GM21360 (cell line): ENCODE results near the gene VSX1.

ENCODE experiments used
- ATAC-seq: cut with Tn5 transposase; IDR thresholded peaks from one replicate; pipeline ENCODE4 v1.9.1; 2021; ENCODE audit warnings: mild to moderate bottlenecking, moderate library complexity; ENCODE audit not compliant: unreplicated experiment

VSX1 gene

DNA sequence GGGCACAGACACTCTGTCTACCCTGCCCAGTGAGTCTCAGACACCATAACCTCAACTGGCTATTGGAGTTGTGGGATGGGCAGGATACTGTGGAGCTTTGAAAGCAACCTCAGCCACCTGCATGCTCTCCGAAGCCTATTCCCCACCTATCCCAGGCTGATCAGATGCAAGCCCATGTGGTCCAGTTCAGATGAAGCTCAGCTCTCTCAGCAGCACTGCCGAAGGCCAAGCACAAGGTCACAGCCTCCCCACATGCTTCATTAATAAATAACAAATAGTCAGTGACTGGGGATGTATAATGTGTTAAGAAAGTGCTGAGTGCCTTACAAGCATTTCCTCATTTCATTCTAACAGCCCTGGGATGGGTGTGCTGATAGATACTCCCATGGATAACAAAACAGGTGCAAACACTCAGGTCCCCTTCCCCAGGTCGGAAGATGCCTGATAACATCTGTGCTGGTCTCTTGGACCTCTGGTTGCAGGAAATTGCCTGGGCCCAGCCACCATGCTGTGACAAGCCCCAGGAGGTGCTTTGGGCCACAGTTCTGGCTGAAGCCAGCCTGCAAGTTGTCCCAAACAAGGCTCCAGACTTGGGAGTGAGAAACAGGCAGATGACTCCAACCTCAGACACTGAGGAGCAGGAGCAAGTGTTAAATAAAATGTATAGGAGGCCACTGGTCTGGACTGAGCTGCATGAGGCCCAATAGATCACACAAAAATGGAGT lies 27.7 kb downstream of the VSX1 start:
- no peak for ATAC-seq

DNA sequence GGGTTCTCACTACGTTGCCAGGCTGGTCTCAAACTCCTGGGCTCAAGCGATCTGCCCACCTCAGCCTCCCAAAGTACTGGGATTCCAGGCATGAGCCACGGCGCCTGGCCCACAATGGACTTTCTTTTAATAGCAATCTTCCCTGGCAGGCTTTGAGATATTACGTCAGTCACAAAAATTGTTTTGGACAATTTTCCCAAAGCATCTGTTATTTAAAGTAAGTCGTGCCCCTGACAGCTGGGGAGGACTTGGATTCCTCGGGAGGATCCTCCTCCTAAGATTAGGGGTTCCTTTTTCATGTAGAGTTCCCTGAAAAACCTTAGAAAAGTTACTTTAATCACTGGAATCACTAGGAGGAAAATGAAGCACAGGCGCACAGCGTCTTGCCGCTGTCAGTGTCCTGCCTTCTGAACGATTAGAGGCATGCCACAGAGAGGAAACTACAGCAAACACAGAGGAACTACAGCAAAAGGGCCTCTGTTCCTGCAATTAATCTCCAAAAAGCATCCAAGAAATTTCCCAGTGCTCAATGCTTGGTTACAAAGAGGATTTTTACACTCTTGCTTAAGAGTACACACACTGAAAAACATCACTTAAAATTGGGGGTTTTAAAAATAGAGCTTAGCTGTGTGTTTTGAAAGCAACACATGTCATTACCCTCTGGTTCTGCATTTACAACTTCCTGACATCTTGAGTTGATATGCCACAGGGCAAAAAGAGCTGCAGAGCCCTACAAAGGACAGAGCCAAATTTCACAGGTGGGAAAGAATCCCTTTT lies 28.5 kb downstream of the VSX1 start:
- ATAC-seq: no peak

DNA sequence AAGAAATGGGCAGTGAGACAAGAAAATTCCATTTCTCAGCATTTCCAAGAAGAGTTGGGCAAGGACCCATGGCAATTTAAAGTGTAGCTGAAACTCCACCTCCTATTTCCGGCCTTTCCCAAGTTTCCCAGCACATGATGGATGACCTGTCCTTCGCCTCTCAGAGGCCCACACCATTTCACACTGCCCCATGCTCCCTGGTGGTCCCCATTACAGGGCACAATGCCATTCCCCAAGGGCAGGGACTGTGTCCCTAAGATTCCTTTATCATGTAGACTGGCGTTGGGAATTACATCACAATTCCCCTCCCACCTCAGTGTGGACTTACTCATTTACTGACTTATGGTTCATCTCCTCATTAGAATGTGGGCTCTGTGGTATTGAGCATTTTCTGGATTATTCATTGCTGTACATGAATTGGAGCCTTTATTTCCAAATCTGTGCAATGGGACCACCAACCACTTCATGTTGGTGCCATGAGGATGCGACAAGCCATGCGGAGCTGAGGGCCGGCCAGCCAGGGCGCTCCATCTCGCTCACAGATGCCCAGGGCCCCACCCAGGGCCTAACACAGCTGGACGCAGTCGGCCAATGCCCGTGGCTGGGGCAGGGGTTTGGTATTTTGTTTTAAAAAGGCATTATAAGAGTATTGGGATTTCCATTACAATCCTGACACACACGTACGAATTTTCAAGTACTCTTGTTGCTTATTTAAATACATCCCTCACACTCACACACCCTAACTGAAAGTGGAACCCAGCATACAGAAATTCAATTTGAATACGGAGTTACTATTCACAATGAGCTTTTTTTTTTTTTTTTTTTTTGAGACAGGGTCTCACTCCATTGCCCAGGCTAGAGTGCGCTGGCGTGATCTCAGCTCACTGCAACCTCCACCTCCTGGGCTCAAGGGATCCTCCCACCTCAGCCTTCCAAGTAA lies 29.4 kb downstream of the VSX1 start:
- no peak for ATAC-seq

DNA sequence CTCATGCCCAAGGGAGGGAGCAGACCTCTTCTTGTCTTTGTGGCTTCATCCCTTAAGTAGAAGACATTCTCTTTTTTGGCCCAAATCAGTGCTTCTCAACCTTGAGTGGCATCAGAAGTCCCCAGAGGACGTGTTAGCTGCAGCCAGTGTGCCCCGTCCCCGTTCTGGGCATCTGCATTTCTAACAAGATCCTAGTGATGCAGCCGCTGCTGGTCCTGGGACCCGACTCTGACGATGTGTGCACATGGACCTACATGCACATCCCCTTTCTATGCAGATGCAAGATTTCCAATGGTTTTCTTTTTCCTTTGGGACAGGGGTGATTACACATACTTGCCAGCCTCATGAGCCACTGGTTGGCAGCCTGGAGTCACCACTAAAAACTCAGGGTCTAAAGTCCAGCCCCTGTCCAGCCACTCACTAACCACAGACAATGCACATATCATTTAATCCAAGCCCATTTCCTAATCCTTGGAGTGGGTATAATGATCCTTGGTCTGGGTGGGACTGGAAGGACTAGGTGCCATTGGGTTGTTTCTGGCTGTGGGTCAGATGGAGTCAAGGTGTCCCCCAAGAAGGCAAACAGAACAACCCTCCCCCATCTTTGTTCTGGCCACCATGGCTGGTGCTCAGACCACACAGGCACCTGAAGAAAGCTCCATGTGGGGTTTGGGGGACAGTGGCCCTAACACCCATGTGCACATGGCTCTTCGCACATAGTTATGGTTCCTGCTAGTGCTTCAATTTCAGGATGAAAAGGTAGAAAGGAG lies 30.4 kb downstream of the VSX1 start:
- ATAC-seq: no peak

DNA sequence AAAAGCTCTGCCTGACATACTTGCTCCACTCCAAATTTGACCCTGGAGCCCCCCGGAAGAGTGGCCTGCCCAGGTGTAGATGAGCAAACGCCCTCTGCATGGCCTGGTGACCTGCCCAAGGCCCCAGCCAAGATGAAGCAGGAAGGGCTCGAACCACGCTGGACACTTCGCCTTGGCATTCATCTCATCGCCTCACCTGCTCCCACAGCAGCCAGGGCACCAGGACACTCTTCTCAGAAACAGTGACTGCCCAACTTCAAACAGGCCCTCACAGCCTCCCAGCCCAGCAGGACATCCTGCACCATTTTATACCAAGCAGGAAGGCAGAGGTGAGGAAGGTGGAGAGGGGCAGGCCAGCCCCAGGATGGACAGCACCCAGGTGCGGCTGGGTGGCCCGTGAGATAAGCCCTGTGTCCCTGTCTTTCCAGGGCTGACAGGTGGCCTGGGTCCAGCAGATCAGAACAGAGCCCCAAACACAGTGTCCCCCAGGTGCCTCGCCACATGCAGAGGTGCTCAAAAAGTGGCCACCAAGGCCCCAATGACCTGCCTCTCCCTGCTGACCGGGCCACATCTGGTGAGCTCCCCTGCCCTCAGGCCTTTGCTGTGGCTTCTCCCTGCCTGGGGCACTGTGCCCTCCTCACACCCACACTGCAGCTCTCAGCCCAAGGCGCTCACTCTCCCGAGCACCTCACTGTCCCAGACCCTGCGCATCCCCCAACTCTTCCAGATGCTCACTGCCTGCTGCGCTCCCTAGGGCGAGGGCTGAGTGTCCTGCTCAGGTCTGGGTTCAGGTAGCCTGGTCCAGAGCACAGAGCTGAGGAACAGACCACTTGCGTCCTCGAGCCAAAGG lies 31.2 kb downstream of the VSX1 start:
- ATAC-seq: no peak

DNA sequence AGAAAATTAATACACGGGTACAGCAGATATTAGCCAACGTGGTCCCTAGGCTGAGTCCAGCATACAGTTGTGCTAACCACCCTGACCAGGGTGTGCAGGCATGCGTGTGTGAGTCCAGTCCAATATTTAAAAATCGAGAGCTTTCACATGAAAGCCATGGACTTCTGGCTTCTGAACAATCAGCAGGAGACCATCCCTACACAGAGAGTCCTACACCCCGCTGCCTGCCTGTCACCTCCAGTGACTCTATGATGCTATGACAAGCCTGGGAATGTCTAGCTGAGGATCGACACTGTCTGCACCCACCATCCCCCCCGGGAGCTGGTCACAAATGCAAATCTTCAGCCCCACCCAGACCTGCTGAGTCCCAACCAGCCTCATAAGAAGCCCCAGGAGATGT lies 31.9 kb downstream of the VSX1 start:
- no peak for ATAC-seq

DNA sequence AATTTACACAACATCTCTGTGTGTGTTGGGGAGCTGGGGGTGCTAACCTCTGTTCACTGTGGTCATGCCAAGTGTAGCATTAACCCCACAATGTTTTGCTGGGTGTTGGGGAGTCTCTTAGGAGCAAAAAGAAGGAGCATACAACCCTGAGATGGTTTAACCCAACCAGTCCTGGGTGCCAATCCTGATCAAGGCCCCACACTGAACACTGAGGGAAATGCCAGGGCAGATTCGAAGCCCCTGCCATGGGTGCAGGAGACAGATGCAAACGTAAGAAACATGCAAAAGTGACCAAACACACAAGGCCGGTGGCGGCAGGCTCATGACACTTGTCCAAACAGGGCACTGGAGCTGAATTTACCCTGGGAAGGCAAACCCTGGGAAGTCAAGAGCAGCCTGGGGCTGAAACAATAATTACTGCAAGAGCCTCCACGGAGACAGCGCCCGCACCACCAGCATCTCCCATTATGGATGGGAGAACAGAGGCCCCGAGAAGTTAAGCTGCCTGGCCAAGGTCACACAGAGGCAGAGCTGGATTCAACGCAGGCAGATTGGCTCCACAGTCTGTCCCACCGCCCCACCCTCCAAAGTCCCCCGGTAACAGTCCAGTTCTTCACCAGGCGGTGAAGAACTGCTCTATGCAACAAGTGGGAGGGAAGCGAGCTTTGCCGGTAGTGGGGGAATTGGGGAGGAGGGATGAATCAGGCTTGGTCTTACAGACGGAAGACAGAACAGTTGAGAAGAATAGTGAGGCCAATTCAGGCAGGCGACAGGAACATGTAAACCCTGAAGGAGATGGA lies 32.5 kb downstream of the VSX1 start:
- no peak for ATAC-seq

DNA sequence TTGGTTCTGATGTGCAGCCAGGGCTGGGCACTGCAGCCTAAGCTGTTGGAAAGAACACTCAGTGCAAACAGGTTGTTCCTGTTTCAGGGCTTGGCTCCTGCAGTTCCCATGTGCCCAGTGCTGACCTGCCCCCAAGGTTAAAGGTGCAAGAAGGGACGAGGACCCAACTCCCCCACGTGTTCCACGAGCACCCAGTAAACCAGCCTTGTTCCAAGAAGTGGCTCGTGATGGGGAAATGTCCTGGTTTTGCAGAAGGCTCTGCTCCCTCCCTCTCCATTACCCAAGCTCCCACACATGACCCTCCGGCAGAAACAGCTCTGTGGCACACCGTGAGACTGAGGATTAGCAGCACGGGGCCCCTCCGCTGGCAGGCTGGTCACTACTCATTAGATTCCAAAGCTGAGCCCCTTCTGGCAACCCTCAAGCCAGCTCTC lies 33.4 kb downstream of the VSX1 start:
- no peak for ATAC-seq

DNA sequence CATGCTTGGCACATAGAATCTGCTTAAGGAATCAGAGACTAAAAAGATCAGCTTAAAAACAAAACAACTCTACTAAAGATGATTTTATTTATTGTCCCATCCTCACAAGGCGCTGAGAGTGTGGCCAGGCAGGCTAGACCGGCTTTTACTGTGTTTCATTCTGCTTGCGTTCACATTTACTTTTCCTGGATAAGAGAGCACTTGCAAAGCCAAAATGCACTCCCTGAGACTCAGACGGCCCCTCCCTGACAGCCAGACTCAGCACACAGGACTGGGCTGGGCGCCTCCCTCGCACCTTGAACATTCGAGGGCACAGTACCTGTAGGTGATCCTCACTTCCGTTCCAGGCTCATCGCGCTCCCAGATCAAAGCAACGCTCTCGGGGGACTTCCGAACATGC lies 34.2 kb downstream of the VSX1 start:
- no peak for ATAC-seq

DNA sequence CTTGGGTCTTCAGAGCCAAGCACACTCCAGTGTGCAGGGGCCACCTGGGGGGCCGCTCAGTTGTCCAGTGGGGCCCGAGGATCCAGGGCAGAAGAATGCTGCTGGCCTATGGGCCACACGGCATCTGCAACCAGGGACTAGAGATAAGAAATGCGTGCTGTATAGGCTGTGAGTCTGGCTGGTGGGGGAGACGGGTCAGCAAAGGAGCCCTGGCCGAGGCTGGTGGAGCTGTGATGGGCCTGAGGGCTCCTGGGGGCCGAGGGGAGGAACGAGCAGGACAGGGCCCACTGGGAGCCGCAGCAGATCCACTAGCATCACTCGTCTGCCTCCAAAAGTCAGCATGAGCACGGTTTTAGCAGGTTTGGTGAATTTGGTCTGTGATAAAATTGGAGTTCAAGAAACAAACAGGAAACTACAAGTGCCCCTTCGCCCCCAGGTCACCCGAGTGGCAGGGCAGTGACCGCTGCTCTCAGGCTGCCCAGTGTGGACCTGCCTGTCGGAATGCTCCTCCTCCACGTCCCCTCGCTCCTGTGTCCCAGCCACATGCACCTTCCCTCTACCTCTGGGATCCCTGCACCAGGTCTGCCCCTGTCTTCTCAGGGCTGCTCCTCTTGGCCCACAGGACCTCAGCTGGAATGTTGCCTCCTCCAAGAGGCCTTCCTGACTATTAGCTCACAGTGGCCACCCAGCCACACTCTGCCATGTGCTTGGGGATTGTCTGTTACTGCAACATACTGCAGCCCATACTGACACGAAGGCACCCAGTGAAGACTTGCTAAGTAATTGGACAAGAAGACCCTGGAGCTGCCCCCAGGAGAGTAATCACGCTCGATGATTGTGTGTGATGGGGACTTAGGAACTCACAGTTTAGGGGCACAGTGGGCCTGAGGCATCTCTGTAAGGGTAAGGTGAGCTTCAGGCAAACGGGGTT lies 34.9 kb downstream of the VSX1 start:
- ATAC-seq: no peak

DNA sequence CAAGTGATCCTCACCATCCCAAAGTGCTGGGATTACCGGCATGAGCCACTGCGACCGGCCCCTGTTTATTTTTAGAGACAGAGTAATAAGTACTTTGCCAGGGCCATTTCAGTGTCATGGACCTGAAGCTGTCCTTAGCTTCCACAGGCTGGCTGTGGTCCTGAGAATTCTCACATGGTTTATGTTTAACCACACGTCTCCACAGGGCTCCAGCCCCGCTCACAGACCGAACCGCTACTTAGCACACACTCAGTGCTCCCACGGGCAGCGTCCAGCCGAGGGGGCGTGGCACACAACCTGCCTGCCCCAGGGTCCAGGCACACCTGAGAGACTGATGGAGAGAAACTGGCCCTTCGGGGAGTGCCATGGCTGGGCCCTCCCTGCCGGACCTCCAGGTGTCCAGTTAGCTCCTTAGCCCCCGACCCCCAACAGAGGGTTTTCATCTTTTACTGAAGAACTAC lies 35.7 kb downstream of the VSX1 start:
- no peak for ATAC-seq

DNA sequence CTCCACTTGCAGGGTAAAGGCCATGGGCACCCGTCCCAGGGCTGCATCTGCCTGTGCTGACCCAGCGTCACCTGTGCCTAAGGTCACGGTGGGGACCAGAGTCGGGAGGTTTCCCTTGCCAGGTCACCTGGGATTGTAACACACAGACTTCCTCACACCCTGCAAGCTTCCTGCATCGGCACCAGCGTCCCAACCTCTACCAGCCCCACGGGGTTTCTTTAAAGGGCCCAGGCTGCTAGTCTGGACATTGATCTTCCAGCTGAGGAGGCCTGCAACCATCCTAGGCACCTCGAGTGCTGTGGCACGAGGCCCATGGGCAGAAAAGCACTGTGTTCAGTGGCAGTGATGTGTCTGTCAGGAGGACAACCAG lies 36.6 kb downstream of the VSX1 start:
- ATAC-seq: no peak

DNA sequence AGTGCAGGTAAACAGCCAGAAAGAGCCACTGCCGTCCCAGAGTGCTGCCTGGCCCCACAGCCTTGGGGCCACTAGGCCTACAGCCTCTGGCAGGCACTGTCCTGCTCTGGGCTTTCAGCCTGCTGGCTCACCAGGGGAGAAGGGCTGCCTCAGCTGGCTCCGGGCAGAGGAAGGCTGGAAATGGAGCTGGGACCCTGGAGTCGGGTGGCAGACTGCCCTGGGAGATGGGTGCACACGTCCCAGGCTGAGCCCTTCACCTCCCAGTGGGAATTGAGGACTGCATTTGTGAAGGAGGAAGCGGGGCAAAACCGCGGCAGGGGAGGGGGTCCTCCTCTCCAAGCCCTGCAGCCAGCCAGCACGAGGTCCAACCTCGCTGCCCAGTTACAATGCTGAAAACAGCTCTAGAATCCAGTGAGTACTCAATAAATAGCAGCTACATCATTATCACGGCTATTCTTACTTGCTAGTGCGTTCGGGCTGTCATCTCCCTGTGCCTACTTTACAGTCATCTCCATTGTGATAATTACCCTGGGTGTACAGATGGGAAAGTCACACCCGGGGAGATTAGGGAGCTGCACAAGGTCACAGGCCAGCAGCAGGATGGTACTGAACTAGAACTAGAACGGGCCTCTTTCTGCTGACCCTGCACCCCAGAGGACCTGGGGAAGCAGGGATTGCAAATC lies 37.1 kb downstream of the VSX1 start:
- ATAC-seq: no peak

DNA sequence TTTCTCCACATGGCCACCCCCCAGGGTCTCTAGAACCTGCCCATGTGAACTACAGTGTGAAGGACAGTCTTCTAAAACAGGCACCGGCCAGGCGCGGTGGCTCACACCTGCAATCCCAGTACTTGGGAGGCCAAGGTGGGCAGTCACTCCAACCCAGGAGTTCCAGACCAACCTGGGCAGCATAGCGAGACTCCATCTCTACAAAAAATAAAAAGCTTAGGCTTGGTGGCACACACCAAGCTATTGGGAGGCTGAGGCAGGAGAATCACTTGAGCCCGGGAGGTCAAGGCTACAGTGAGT lies 37.7 kb downstream of the VSX1 start:
- no peak for ATAC-seq

DNA sequence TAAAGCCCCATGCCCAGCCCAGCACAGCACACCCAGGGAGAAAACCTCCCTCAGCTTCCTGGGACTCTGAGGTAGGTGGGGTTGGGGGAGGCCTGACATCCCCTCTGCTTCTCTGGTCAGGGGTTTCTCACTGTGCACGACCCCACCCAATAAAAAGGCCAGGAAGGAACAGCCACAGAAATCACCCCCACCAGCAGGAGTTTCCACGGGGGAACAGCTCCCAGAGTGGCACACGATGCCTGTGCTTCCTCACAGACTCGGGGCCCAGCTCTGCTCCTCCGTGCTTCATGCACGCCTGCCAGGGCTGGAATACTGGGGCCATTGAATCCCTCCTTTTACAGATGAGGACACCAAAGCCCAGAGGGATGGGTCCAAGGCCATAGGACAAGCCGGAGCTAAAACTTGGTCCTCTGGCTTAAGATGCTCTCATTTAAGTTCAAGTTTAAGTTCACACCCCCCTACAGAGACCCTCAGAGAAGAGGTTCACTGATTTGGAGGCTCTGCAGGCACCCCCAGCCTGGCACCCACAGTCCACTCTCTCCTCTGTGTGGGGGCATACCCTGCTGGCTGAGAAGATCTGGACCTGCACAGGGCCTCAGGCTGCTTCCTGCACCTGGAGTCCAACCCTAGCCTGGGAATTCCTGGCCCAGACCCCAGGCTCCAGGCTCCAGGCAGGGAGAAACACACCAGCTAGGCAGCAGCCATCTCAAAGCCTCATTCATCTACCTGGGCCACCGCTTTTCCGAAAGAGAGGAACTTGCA lies 38.3 kb downstream of the VSX1 start:
- ATAC-seq: no peak
